Activated naive CD4-positive, alpha-beta T cell treated with Interleukin-2 at 50 U/mL for 16 hours (primary cell): ENCODE measurements around the gene CADM2.
"Not testable (repeated sequence)": the region's sequence is repeated elsewhere in the genome, so short reads cannot be mapped to it uniquely, and the experiment has no call there.

Source experiments
- DNase-seq: peaks from one replicate; pipeline ENCODE4 v3.0.0-alpha.2; 2020

CADM2 gene

DNA sequence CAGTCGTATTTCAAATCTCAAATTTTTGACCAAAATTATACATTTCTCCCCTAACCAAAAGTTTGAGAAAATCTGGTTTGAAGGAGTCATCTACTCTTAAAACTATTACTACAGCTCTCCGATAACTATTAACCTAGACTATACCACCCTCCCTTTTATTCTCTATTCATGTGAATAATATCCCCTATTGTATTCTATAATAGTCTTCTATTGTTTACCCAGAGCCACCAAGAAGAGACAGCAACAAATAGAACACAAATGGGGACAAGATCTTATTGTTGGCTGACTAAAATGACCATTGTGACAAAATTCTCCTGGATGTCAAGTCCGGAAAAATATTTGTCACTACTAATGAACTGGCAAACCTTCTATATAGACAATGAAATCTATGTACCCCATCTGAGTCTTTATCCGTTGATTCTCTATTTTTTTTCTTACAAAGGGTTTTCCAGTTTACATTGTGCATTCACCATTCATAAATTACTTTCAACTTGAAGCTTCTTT lies 618.0 kb downstream of the CADM2 start:
- no peak for DNase-seq

DNA sequence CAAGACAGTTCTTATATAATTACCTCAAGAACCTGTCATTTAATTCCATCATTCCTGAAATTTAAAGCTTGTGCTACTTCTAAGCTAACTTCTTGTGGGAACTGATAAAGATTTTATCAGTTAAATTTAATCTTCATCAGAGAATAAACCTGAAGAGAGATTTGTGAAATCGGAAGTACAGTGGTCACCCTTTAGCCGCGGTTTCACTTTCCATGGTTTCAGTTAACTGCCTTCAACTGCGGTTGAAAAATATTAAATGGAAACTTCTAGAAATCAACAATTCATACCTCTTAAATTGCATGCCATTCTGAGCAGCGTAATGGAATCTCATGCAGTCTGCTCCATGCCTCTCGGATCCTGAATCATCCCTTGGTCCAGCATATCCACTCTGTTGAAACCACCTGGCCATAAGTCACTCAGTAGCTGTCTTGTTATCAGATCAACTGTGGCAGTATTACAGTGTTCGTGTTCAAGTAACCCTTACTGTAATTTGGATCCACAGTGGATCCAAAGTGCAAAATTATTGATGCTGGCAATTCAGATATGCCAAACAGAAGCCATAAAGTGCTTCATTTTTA lies 626.1 kb downstream of the CADM2 start:
- DNase-seq = no peak

DNA sequence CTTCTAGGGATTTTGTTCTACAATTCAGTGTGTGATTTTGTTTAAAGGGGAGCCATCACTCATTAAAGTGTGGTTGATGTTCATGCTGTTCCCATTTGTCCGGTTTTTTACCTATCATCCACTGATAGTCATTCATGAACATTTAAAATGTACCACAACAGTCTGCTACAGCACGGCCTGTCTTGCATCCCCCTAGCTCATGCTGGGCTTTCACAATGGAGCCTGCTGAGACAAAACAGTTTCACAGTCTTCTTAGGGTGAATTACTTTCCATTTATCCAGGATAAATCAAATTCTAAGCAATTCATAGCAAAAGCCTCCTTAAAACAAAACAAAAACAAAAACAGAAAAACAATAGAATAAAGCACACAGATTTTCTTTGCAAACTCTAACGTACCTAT lies 627.2 kb downstream of the CADM2 start:
- no peak for DNase-seq

DNA sequence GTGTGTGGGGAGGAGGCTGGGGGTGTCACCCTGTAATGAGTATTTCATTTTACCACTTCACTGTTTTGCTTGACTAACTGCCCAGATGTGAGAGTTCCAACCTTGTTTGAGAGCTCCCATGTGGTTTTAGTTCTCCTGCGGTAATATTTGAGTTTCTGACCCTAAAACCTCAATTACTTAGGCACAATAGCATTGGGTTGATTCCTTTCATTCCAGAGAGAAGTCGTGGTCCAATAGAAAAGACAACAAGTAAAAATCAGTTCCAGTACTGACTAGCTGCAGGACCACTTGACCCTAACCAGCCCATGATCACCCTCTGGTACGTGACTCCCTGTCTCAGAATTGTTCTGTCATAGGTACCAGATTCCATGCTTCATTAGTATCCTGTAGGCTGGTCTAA lies 630.4 kb downstream of the CADM2 start:
- no peak for DNase-seq

DNA sequence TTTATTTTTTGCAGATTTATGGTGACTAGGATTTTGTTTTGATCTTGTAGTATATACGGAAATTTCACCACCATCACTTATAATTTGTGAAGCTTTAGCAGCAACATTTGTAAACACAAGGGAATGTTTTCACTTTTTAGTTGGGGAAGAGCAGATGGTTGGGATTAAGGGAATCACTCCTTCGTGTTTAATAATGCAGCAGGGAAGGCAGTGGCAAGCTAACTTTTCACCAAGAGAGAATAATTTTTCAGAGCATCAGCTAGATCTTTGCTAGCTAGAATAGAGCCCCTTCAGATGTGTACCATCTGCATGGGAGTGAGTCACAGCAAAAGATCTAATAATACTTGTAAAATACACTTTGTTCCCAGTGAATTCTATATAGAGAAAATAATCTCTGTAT lies 632.7 kb downstream of the CADM2 start:
- no peak for DNase-seq

DNA sequence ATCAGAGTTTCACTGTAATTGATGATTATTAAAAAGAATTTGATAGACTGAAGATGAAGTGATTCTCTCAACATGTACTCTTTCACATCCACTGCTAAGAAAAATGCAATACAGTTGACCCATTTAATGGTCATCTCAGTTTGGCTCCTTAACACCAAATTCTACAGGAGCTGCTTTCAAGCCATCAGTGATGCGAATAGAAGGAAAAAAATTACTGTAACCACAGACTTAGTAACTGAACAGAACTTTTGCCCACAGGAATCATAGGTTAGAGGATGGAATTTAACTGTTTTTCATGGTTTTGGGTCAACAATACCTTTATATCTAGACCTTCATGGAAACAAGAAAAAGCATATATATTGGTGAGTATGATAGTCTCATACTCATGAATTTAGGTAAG lies 633.5 kb downstream of the CADM2 start:
- DNase-seq = no peak

DNA sequence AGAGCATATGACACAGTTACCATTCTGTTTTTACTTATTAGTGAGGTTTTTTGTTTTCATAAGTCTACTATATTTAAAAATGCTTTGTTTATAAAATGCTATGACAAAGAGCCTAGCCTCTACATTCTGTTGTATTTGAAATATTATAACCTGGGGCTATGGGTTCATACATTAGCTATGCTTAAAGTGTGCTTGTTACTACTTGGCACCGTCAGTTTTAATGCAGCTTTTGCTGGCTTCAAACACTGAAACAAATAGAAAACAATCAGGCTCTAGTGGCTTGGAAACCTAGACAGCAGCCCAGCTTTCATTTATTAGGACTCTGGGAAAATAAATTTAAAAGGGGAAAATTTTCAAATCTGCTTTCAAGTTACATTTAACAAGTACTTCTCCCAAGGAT lies 635.9 kb downstream of the CADM2 start:
- DNase-seq = no peak

DNA sequence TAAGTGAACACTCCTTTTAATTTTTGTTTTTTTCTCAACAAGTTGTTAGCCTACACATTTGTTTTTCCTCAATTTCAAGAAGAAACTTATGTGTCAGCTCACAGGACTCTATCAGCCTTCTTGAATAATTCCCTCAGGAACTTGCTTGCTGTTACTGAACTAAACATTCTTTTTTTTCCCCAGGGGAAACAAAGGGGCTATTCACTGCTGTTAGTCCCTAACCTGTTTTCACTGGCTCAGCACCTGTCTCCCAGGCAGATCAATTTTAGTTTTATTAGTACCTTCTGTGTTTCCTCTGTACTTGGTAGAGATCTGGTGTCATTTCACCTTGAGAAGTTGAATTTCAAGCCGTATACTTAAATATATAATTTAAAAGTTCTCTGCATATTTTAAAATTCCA lies 644.6 kb downstream of the CADM2 start:
- no peak for DNase-seq

DNA sequence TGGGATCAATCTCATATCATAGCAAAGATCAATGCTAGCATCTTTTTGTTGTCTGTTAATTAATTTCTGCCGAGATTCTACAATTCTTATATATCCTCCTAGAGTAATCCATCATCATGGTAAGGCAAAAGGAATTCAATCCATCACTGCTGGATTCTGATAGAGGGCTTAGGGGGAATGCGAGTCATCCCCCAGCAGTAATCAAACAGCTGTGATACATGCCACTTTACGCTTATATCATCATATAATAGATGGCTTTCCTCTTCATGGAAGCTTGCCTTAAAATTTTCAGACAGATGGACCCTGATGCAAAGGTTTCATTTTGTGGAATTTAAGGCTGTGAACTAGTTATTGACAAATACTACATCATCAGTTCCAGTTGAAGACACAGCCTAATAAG lies 645.9 kb downstream of the CADM2 start:
- no peak for DNase-seq

DNA sequence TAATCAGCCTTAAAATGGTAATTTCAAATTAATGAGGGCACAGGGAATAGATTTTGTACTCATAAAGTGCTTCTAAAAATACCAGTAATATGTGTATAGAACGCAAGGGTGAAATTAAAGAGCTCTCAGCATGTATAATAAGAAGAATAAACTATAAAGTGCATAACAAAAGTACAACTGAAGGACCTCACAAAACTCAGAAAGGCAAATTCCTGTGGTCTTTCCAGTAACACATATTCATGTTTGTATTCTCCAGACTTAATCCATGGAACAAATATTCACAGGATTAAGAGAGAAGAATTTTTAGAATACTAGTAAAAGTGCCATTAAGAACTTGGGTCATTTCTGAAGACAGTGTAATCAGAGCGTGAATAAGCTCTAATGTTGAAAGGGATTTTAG lies 646.3 kb downstream of the CADM2 start:
- no peak for DNase-seq

DNA sequence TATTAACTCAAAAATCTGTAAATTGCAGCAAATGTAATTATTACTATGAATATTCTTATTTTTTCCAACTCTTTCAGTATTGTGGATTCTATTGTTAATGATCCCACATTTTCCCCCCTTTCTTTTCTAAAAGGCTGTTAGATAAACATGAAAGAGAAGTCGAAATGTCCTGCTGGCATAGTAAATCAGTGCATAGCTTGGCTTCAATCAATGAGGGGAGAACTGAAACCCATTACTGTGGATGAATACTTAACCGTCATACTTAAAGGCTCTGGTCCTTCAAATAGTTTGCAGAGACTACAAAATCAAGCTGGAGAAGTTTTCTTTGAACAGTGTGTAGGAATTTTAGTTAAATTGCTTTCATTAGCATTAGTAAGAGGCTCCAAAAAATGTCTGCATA lies 667.9 kb downstream of the CADM2 start:
- no peak for DNase-seq

DNA sequence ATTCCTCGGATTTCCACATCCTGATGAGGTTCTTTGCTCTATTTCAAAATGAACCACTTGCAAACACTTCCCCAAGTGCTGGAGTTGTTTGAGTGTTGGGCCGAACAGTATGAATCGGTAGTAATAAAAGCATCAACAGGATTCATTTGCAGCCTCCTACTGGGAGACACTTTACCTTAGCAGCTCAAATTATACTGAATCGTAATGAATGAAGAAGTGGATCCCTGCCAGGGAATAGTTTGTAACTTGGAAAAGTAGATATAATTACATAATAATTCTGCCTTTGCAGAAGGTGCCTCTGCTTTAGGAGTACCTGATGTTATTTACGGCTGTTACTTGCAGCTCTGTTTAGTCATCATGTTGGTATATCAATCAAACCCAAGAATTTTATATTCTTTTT lies 669.1 kb downstream of the CADM2 start:
- no peak for DNase-seq

DNA sequence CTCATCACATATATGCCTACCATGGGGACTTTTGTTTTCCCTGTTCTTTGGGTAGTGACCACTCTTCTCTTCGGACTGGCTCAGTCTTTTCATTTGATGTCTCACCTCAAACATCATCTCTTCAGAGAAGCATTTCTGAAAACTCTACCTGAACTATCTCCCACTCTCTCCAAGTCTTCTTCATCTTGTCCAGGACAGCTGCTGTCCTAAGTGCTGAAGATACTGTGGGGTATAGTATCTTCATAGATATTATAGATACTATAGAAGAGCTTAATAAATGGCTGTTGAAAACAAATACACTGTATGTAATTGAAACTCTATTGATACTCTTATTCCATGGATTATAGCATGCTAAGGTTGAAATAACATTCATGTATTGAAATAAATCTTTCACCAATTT lies 672.3 kb downstream of the CADM2 start:
- DNase-seq = no peak

DNA sequence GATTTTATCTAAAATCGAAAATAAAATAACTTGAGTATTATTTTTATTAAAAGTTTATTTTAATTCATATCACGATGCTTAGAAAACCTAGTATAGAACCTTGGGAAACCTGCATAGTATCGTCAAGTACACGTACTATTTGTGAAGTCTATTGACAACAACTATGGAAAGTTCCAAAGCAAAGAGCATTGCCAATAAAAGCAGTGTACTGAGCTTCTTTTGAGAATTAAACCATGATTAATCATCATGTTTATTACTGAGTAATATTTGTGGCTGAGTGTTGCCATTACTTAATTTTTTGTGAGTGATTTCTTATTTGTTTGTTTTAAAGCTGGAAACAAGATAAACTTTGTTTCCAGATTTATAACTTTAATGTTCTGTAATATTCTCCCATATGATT lies 674.1 kb downstream of the CADM2 start:
- DNase-seq = no peak

DNA sequence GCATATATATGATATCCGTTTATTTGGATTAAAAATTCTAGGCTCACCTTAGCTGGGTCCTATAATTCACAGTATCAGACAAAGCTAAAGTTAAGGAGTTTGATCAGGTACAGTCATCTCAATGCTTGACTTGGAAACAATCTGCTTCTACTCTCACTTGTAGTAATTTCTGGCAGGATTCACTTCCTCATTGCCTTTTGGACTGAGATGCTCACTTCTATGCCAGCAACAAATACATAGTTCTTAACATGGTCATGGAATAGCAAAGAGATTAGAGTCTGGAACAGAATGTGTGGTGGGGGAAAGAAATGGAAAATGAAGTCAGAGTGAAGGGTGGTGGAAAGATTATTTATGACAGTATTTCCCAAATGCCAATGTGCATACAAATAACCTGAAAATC lies 693.6 kb downstream of the CADM2 start:
- no peak for DNase-seq

DNA sequence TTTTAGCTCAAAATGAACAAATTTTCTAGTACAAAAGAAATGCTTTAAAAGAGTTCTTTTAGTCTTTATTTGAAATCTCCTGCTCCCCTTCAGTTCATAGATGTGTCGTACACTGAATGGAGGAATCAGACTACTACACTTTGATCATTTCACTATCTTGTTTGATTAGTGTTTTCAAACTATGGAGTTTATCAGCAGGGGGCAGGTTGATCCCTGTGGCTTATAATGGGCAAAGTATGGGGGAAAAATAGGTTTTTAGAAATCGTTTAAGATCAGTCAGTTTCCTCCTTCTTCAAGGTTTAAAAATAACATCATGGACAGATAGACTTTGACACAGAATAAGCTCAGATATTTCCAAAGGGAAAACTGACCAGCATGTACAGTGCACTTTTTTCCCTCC lies 701.7 kb downstream of the CADM2 start:
- no peak for DNase-seq

DNA sequence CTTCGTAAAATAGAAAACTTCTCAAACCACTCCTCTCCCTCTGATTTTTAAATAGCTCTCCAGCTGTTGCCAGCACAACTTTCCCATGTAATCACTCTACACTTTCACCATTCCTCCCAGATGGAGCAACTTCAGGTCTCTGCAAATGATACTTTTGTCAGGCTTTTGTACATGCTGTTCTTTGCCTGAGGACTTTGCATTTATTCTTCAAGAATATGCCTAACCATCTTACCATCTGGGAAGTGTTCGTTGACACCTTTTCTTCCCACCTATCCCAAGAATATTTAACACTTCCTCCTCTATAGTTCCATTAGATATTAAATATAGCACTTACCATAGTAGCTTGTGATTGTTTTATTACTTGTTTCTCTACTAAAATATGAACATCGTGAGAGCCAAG lies 703.7 kb downstream of the CADM2 start:
- DNase-seq = no peak

DNA sequence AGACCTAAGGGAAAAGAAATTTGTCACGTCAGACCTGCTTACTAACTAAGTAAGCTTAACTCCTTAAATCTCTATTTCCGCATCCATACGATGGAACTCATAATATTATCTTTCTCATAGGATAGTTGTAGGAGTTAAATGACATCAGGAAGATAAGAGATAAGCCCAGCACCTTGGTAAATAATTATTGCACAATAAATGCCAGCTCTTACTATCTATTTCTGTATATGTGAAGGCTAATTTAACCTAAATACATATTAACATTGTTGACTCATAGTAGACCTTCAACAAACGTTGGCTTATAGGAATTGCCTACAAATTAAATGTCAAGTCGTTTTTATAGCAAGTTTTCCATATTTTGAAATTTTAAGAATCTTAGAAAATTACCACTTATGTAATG lies 709.0 kb downstream of the CADM2 start:
- DNase-seq = no peak

DNA sequence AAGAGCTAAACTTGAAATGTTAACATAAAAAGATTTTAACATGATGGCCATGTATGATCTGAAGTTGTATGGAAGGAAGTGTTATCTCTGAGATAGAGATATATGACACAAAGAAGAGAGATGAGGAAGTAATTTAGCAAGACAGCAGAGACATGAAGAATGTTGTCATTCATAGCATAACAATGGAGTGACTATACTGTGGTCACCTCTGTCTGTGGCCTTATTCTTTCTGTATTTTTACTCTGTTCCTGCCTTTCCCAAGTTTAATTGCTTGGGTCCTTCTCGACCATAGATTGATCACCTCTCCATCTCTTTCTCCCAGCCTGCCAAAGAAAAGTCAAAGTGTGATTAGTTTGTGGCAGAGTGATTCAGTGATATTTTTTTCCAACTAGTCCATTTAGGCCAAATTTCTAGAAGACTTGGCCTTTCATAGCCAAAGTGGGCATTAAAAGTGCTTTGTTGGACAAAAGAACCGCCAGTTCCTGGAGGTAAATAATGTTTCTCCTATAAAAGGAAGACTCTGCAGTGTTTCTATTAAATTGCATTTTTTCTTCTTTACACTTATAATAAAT lies 711.9 kb downstream of the CADM2 start:
- DNase-seq = no peak

DNA sequence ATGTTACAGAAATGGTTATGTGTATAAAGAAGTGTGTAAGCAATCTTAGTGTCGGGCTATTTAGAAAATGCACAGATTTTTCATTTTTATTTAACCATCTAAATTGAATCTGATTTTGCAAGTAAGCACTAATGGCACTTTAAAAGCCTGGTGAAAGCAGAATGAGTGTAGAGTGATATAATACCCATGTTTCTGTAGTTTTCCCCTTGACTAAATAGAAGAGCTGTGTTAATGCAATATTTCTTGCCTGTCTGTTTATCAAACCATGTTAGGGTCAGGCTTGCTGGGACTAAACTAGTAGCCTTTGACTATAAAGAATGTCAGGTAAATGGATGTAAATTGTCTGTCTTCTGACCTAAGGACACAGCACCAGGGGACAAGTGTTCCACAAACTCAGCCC lies 714.0 kb downstream of the CADM2 start:
- no peak for DNase-seq

DNA sequence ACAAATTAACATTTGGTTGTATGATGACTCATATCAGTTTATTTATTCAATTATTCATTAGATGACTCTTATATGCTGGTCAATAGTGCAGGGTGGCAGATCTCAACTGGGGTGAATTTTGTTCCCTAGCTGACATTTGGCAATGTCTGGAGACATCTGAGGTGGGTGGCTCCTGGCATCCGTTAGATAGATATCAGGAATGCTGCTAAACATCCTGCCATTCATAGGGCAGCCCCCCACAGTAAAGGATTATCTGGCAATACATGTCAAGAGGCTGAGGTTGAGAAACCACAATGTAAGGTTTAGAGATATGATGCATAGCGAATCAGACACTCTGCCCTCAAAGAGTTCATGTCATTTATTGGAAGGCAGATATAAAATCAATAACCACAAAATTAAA lies 719.9 kb downstream of the CADM2 start:
- DNase-seq = no peak

DNA sequence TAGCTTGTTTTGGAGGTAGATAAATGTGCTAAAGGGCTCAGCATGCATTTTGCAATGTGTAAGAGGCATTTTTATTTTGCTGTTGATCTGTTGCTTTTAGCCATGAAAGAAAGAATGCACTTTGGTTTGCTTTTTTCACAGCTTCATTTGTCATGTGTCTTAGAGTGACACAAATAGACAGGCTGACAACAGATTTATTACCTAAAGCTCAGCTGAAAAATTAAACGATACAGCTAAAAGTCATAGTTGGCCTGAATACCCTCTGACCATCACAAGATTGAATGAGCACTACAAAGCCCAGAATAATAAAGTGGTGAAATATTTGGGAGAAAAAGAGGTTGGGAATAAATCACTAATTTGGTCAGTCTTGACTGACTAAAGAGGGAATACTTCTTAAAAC lies 723.1 kb downstream of the CADM2 start:
- DNase-seq = no peak

DNA sequence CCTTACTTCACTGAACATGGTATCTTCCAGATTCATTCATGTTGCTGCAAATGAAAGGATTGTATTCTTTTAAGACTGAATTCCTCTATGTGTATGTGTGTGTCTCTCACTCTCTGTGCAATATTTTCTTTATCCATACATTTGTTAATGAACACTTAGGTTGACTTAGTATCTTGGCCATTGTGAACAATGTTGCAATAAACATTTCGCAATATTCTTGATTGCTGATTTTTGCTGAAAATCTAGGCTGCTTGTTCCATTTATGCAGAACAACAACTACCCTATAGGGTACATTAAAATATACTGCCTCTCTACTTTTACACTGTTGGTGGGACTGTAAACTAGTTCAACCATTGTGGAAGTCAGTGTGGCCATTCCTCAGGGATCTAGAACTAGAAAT lies 732.4 kb downstream of the CADM2 start:
- DNase-seq = no peak

DNA sequence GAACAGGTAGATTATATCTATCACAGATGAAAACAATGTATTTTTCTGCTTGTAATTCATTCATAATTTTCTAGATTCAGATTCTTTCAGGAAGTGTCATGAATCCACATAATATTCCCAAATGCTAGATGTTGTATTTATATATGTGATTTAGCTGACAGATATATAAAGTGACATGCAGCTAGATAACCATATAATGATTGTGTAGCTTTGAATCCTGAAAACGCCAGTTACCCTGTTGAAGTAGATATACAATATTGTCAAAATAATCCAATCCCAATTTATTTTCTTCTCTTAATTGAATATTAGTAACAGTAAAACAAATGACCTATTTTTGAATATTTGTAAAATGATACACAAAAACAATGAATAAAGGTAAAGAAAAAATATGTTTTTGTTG lies 738.4 kb downstream of the CADM2 start:
- DNase-seq = no peak

DNA sequence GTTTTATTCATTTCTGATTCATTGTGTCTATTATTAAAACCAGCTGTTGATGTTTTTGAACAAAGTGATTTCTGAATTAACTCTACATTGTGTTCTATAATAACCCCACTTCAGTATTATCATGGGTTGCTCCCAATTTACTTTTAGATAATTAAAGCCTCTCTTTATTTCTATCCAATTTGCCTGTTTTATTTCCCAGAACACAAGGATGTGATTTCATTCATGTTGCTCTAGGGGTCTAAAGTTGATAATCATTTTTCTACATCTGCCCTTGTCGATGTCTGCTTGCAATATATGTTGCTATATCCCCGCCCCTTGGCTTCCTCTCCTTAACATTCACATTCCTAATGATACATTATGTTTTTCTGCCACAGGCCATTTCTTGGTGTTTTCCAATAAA lies 747.3 kb downstream of the CADM2 start:
- DNase-seq = no peak

DNA sequence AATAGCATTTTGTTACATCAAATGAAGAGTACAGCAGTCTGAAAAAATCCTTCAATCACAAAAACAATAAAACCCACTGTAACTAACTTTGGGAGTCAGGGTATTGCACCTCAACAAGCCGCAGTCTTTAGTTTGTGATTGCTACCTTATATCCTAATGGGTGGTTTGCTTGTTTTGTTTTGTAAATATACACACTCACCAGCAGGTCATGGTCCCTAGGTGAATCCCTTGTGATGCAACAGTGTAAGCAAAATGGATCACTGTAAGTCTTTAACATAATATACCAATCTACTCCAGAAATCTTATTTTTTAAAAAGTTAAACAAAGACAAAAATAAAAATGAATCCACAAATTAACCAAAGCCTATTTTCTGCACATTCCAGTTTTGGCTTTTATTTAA lies 749.5 kb downstream of the CADM2 start:
- not testable (repeated sequence) for DNase-seq
